Measurements from ENCODE around the gene GAK. TPM values are rescaled to one million over a fixed set of nuclear protein-coding genes. Genes with fewer than 3 reads are reported as not detected.
A peak's percentile ranks its signal among the peaks of the same experiment; 100 is the strongest.
"Not testable (repeated sequence)": the region's sequence is repeated elsewhere in the genome, so short reads cannot be mapped to it uniquely, and the experiment has no call there.

Gene GAK
- total and polyA plus RNA-seq, 7 donors = 20.9 to 55.8 (median 36.4) TPM

DNA sequence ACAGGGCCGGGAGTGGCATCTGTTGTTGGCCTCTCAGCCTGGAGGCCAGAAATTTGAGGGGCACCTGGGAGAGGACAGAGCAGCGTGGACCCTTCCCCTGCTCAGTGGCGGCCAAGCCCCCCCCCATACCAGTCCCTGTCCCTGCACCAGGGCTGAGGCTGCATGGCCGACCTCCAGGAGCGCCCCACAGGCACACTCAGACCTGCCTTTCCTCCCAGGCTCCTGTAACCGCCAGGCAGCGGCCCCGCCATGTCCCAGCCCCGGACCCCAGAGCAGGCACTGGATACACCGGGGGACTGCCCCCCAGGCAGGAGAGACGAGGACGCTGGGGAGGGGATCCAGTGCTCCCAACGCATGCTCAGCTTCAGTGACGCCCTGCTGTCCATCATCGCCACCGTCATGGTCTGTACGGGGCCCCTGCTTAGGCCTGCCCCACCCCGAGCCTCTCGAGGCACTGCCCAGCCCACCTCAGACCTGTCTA is 15.4 kb upstream of the GAK start:
- Histone ChIP-seq H3K27me3 (ENCODE audit: insufficient read depth in 3 of 3, low read length in 2 of 3) (no peaks in the 10 kb centered on the region), H3K9me3 (no peaks in the 10 kb centered on the region), H3K4me1 (no peaks in the 10 kb centered on the region), H3K36me3 (ENCODE audit: insufficient read depth in 1 of 2, low read depth in 1 of 2) (peaks cover 0 to 12% of the 10 kb centered on the region in 2 donors), H3K27ac (no peak overlapping the region), H3K4me3 (no peak overlapping the region)
- ATAC-seq (no peak), DNase-seq (peak in 1 of 2 donors; percentile 35)
- 94 to 95% (median 94%) methylated on average over 18 to 19 of the region's 19 CpGs for WGBS, 3 donors
- intact Hi-C loops (cut with DNase I) = no loop called here
- TF ChIP-seq, protein P1, sequence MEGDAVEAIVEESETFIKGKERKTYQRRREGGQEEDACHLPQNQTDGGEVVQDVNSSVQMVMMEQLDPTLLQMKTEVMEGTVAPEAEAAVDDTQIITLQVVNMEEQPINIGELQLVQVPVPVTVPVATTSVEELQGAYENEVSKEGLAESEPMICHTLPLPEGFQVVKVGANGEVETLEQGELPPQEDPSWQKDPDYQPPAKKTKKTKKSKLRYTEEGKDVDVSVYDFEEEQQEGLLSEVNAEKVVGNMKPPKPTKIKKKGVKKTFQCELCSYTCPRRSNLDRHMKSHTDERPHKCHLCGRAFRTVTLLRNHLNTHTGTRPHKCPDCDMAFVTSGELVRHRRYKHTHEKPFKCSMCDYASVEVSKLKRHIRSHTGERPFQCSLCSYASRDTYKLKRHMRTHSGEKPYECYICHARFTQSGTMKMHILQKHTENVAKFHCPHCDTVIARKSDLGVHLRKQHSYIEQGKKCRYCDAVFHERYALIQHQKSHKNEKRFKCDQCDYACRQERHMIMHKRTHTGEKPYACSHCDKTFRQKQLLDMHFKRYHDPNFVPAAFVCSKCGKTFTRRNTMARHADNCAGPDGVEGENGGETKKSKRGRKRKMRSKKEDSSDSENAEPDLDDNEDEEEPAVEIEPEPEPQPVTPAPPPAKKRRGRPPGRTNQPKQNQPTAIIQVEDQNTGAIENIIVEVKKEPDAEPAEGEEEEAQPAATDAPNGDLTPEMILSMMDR (IDR thresholded peaks at IDR 0.05) = no peak

DNA sequence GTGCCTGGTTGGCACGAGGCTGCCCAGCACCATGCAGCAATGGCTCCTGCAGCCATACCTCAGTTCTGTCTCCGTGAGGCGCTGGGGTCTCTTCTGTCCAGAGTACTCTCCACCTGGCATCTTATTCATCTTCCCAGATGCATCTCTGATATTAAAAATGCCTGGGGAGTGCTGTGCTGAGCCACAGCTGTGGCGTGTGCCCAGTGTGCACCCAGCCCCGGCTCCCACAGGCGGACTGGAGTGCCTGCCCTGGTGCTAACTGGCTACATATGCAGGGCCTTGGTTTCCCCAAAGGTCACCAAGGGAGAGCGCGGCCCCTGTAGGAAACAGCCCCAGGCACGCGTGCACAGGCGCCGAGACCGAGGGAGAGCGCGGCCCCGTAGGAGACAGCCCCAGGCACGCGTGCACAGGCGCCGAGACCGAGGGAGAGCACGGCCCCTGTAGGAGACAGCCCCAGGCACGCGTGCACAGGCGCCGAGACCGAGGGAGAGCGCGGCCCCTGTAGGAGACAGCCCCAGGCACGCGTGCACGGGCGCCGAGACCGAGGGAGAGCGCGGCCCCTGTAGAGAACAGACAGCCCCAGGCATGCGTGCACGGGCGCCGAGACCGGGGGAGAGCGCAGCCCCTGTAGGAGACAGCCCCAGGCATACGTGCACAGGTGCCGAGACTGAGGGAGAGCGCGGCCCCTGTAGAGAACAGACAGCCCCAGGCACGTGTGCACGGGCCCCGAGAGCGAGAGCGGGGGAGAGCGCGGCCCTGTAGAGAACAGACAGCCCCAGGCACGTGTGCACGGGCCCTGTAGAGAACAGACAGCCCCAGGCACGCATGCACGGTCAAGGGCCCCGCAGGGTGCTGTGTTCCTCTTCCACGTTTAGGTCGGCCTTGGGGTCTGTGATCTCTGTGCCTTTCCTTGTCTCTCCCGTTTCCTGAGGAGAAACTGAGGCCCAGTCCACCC is 14.7 kb upstream of the GAK start:
- DNase-seq = peak in 1 of 2 donors; percentile 34
- no peaks in the 10 kb centered on the region for H3K27me3 ChIP-seq (ENCODE audit: insufficient read depth in 3 of 3, low read length in 2 of 3)
- WGBS, 3 donors = 72 to 75% (median 74%) methylated on average over 58 to 62 of the region's 62 CpGs
- H3K36me3 ChIP-seq (ENCODE audit: insufficient read depth in 1 of 2, low read depth in 1 of 2) = peaks cover 0 to 8% of the 10 kb centered on the region in 2 donors
- H3K4me1 ChIP-seq = no peaks in the 10 kb centered on the region
- H3K9me3 ChIP-seq = no peaks in the 10 kb centered on the region
- intact Hi-C loops (cut with DNase I) = no loop called here
- TF ChIP-seq, protein P1 (IDR thresholded peaks at IDR 0.05) = no peak
- no peak for ATAC-seq
- H3K27ac ChIP-seq = no peak overlapping the region
- no peak overlapping the region for H3K4me3 ChIP-seq

DNA sequence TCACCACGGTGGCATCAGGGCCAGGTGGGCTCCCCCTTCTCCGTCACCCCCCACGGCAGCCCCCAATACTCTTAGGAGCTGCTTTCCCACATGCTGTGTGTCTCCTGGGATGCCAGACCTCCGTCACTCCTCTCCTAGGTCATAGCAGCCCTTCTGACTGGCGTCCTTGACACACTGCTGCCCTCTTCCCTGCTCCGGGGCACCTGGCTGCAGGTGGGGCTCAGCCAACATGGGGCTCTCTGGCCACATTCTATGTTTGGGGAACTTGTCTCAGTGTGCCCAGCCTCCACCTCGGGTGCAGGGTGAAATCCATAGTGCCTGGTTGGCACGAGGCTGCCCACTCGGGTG is 14.0 kb upstream of the GAK start:
- TF ChIP-seq, protein P1 (IDR thresholded peaks at IDR 0.05) = no peak
- Histone ChIP-seq H3K4me1 (no peaks in the 10 kb centered on the region), H3K36me3 (ENCODE audit: insufficient read depth in 1 of 2, low read depth in 1 of 2) (peaks cover 0 to 6% of the 10 kb centered on the region in 2 donors), H3K27me3 (ENCODE audit: insufficient read depth in 3 of 3, low read length in 2 of 3) (no peaks in the 10 kb centered on the region), H3K4me3 (no peak overlapping the region), H3K9me3 (no peaks in the 10 kb centered on the region), H3K27ac (no peak overlapping the region)
- 73 to 77% (median 74%) methylated on average over 9 of the region's 9 CpGs for WGBS, 3 donors
- intact Hi-C loops (cut with DNase I) = no loop called here
- no peak for DNase-seq
- ATAC-seq = no peak

DNA sequence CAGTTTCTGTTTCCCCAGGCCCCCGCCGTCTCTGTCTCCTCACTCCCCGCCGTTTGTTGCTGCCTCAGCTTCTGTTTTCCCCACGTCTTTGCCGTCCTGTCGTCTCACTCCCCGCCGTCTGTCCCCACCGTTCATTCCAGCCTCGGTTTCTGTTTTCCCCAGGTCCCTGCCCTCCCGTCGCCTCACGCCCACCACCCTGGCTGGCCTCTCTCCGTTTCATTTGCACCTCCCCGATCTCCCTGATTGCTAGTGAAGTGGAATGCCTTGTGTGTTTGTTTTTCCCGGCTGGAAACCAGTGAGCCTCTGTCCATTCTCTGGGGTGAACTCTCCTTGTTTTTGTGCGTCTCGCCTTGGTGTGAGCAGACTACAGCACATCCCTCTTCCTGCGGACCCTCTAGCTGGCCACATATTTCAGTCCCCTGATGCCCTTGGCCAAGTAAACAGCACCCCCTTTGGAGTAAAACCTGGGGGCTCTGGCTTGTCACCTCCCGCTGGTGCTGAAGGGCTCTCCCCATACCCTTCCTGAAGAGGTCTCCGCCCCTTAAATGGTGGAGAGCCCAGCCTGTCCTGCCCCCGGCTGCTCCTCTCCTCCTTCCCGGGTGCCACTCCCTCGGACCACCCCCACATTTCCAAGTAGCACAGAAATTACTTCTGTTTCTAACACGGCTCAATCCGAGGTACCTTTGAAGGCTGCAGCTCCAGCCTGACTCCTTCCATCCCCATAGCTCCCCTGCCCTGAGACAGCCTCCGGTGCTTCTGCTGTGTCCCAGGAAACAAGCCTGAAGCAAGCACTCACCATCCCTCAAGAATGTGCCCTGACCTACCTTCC is 13.4 kb upstream of the GAK start:
- Histone ChIP-seq H3K4me1 (no peaks in the 10 kb centered on the region), H3K27ac (no peak overlapping the region), H3K4me3 (no peak overlapping the region), H3K9me3 (no peaks in the 10 kb centered on the region), H3K27me3 (ENCODE audit: insufficient read depth in 3 of 3, low read length in 2 of 3) (no peaks in the 10 kb centered on the region), H3K36me3 (ENCODE audit: insufficient read depth in 1 of 2, low read depth in 1 of 2) (peaks cover 0 to 6% of the 10 kb centered on the region in 2 donors)
- DNase-seq (peak in 1 of 2 donors; percentile 32), ATAC-seq (no peak)
- intact Hi-C loops (cut with DNase I) = no loop called here
- TF ChIP-seq, protein P1 (IDR thresholded peaks at IDR 0.05) = no peak
- WGBS, 3 donors = 60 to 65% (median 65%) methylated on average over 28 of the region's 28 CpGs

- H3K4me1 ChIP-seq; intact Hi-C loops (cut with DNase I); H3K9me3 ChIP-seq; ATAC-seq; H3K36me3 ChIP-seq (ENCODE audit: insufficient read depth in 1 of 2, low read depth in 1 of 2); H3K27ac ChIP-seq; H3K27me3 ChIP-seq (ENCODE audit: insufficient read depth in 3 of 3, low read length in 2 of 3); H3K4me3 ChIP-seq; DNase-seq: not testable (repeated sequence)
- WGBS, 3 donors = 79 to 83% (median 83%) methylated on average over 4 of the region's 4 CpGs
These were observed 7.4 kb upstream of the GAK start for GRCh38 chr4:939508-939907.
